Measurements from ENCODE around the gene SMCP. TPM values are rescaled to one million over a fixed set of nuclear protein-coding genes. Genes with fewer than 3 reads are reported as not detected.

Gene SMCP
- total RNA-seq, 2 donors from 2014 or later, result not detected

GRCh38 chr1:152932170-152932811, 54.2 kb downstream of the SMCP start:
- Mint-ChIP-seq H3K27me3 (ENCODE audit: low read depth) (peaks cover 7% of the 10 kb centered on the region), H3K27ac (no peak overlapping the region), H3K4me1 (ENCODE audit: low read depth) (no peaks in the 10 kb centered on the region), H3K36me3 (ENCODE audit: insufficient read depth in 2 of 2) (no peaks in the 10 kb centered on the region), H3K9me3 (peaks cover 0 to 2% of the 10 kb centered on the region in 2 donors), H3K4me3 (no peak overlapping the region)
- ATAC-seq (replicated peaks in 1 of 2) (no peak), DNase-seq (no peak)

GRCh38 chr1:152933196-152933595, 55.1 kb downstream of the SMCP start:
- ATAC-seq (replicated peaks in 1 of 2), result no peak
- Mint-ChIP-seq H3K27ac (no peak overlapping the region), H3K36me3 (ENCODE audit: insufficient read depth in 2 of 2) (no peaks in the 10 kb centered on the region), H3K4me3 (no peak overlapping the region), H3K27me3 (ENCODE audit: low read depth) (peaks cover 7% of the 10 kb centered on the region), H3K4me1 (ENCODE audit: low read depth) (no peaks in the 10 kb centered on the region), H3K9me3 (peaks cover 0 to 2% of the 10 kb centered on the region in 2 donors)
- DNase-seq, result no peak

Other genes with a start within 250 kb of the SMCP start
- not detected for gene LCE2D, start 214.9 kb upstream of the SMCP start, total RNA-seq
- gene LCE2C, start 203.0 kb upstream of the SMCP start, total RNA-seq, result not detected
- not detected for gene LCE2B, start 192.2 kb upstream of the SMCP start, total RNA-seq
- gene LCE2A, start 180.0 kb upstream of the SMCP start, total RNA-seq, result not detected
- gene LCE4A, start 170.2 kb upstream of the SMCP start, total RNA-seq, result not detected
- not detected for gene KPRP, start 120.3 kb upstream of the SMCP start, total RNA-seq
- gene LCE1F, start 103.2 kb upstream of the SMCP start, total RNA-seq, result not detected
- gene LCE1E, start 92.1 kb upstream of the SMCP start, total RNA-seq, result not detected
- gene LCE1D, start 81.6 kb upstream of the SMCP start, total RNA-seq, result not detected
- not detected for gene LCE1C, start 71.7 kb upstream of the SMCP start, total RNA-seq
- not detected for gene LCE1B, start 66.4 kb upstream of the SMCP start, total RNA-seq
- gene LCE1A, start 50.8 kb upstream of the SMCP start, total RNA-seq, result not detected
- gene LCE6A, start 35.5 kb upstream of the SMCP start, total RNA-seq, result not detected
- not detected for gene LCE7A, start 18.3 kb upstream of the SMCP start, total RNA-seq
- not detected for gene IVL, start 30.2 kb downstream of the SMCP start, total RNA-seq
- gene SPRR5, start 68.9 kb downstream of the SMCP start, total RNA-seq, result not detected
- not detected for gene SPRR4, start 92.3 kb downstream of the SMCP start, total RNA-seq
- gene SPRR1A, start 105.8 kb downstream of the SMCP start, total RNA-seq, result not detected
- not detected for gene SPRR3, start 123.4 kb downstream of the SMCP start, total RNA-seq
- not detected for gene SPRR1B, start 152.9 kb downstream of the SMCP start, total RNA-seq
- gene SPRR2D, start 162.8 kb downstream of the SMCP start, total RNA-seq, result not detected
- not detected for gene SPRR2A, start 179.2 kb downstream of the SMCP start, total RNA-seq
- not detected for gene SPRR2B, start 193.3 kb downstream of the SMCP start, total RNA-seq
- not detected for gene SPRR2E, start 216.2 kb downstream of the SMCP start, total RNA-seq
- not detected for gene SPRR2F, start 235.2 kb downstream of the SMCP start, total RNA-seq

All from activated T-cell treated with anti-CD3 and anti-CD28 coated beads, Interleukin-2, amount 50 U/mL, for 72 hours (primary cell).